Activated naive CD4-positive, alpha-beta T cell treated with anti-CD3 and anti-CD28 coated beads, Interleukin-2, amount 50 U/mL, for 16 hours (primary cell): ENCODE results near the gene FRS2.
"Not testable (repeated sequence)": the region's sequence is repeated elsewhere in the genome, so short reads cannot be mapped to it uniquely, and the experiment has no call there.

Source experiments
- DNase-seq: peaks from one replicate; pipeline ENCODE4 v3.0.0-alpha.2; 2020

Gene FRS2

GRCh38 chr12:69470189-69471075 lies at the start of gene FRS2:
Gene FRS2, plus strand, starts transcription at chr12:69470388. Its CDS starts 98,643 bp downstream, at chr12:69569031.
- DNase-seq, result peak; percentile 89

DNA sequence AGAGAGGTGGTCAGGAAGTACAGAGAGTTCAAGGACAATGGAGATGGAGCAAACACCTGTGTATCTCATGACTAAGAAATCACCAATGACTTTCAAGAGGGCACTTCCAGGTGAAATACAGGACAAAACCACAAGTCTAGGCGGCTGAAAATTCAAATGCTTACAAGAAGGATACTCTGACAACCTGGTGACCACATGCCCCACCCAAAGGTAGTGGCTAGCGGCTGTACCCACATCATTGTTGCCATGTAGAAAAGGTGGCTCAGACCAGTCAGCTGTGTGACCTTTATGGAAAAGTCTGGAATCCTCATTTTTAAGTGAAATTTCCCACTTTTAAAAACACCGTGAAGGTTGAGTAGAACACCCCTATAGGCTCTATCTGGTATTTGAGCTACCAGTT lies 48.6 kb upstream of the FRS2 start:
- no peak for DNase-seq

GRCh38 chr12:69423037-69423905 lies 46.9 kb upstream of the FRS2 start:
- no peak for DNase-seq

DNA sequence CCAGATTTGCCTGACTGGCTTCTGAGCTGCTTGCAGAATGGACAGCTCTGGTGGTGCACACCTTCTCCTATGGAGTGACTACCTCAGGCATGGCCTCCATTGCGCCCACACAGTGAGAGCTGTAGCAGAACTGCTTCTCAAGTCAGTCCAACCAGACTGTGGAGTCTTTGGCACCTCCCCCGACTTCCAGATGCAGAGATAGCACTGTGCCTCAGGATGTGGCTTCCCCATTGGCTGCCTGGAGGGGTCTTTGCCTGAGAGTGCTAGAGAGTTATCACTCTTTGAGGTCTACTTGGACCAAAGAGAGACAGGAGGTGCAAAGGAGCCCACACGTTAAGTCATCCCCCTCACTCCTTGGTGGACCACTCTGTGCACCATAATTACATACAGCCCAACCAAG lies 44.8 kb upstream of the FRS2 start:
- DNase-seq, result no peak

GRCh38 chr12:69428351-69429073 lies 41.7 kb upstream of the FRS2 start:
- DNase-seq, result no peak

GRCh38 chr12:69430942-69431590 lies 39.1 kb upstream of the FRS2 start:
- no peak for DNase-seq

DNA sequence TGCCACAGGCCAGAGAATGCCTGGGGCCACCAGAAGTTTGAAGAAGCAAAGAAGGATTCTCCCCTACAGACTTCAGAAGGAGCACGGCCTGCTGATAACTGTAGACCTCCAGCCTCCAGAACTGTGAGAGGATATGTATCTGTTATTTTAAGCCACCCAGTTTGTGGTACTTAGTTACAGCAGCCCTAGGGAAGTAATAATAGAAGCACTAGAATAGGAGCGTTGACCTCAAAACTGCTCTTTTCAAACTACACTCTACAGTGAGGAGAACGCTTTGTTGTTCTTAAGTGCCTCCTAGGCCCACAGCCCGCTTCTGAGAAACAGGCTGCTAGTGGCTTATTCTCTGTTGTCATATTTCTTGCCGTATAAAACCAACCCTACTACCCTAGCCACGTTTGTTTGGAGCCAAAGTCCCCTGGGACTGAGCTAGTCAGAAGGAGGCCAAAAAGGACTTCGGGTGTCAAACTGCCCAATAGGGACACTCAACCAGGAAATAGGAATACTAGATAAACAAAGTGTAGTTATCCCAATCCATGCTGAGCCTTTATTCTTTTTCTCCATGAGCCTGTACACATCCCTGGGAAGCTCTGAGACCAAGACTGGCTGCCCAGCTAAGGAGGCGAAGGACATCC lies 38.5 kb upstream of the FRS2 start:
- DNase-seq, result no peak

GRCh38 chr12:69433653-69434052 lies 36.5 kb upstream of the FRS2 start:
- no peak for DNase-seq

- DNase-seq, result no peak
Observed at GRCh38 chr12:69435644-69436043, 34.5 kb upstream of the FRS2 start.

DNA sequence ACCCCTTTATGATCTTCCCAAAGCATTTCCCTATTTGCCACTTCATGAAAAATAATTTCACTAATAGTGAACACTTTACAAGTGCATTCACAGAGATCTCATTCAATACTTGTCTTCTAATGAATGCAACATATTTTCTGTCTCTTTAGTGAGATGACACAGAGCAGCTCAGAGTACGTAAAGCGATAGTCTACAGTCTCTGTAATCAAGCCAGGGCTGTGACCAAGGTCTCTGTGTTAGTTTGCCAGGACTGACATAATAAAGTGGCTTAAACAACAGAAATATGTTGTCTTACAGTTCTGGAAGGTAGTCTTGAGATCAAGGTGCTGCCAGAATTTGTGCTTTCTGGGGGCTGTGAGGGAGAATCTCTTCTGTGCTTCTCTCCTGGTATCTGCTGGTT lies 33.1 kb upstream of the FRS2 start:
- no peak for DNase-seq

DNA sequence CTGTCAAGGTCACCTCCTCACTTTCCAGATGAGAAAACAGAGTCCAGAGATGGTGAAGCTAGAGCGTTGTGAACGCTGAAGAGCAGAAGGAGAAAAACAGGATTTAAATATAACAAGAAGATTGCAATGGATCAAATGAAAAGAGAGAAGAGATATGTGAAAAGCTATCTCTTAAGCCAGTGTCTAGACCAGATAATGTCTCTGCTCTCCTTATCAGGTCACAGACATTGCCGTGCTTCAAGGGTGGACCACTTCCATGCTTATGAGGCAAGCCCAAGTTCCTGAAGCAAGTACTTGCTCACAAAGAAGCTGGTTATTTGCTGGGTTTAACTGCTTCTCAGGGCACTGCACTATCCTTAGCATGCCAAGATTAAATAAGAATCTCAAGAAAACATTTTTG lies 31.6 kb upstream of the FRS2 start:
- no peak for DNase-seq

DNA sequence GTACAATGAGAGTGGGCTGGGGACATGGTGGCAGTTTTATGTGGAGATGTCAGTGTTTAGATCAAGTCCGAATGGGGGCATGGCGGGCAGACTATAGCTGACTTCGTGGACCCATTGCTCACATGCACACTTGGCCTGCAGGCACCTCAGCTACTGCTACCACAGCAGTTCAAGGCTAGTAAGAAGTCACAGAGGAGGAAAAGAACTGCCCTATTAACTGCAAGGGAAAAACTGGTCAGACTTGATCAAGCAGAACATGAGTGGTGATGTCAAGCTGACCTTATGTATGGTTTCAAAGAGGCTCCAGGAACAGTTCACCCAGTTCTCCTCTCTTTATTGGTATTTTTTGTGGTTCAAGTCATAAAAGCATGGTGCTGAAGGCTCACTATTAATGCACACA lies 30.2 kb upstream of the FRS2 start:
- DNase-seq, result no peak

GRCh38 chr12:69440886-69441285 lies 29.3 kb upstream of the FRS2 start:
- no peak for DNase-seq

- no peak for DNase-seq
Observed at GRCh38 chr12:69442894-69443293, 27.3 kb upstream of the FRS2 start.

- no peak for DNase-seq
Observed at GRCh38 chr12:69443916-69444315, 26.3 kb upstream of the FRS2 start.

DNA sequence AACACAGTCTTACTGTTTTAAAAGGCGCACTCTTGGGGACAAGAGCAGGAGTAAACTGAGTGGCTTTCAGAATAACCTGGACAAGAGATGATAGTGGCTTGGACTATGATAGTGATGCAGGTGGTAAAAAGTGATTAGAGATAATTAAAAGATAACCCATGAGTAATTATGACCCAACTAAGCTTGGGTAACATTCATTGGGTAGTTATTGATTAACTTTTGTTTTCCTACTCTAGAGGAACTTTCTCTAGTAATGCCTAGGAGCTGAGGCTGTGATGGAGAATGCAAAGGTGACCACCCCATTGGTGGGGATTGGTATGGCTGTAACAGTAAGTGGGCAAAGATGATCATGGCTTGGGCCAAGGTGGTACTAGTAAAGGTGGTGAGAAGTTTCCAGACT lies 22.3 kb upstream of the FRS2 start:
- DNase-seq, result no peak

GRCh38 chr12:69452598-69453132 lies 17.5 kb upstream of the FRS2 start:
- DNase-seq, result not testable (repeated sequence)

- DNase-seq, result no peak
Observed at GRCh38 chr12:69456239-69456638, 13.9 kb upstream of the FRS2 start.

DNA sequence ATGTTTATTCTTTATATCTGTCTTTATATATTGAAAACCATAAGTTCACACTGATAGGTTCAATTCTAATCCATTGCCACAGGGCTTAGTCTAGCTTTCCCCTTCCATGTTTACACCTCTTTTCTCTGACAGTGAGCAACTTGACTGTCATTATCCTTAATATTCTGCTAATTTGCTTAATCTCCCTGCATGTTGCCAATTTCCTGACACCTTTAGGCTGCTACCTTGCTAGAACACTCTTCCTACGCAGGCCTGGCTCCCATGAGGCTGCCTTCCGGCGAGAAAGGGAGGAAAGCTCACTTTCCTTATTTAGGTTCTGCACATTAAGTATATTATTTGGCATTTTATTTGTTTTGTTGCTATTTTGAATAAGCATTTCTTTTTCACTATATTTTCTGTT lies 12.8 kb upstream of the FRS2 start:
- DNase-seq, result no peak

- no peak for DNase-seq
Observed at GRCh38 chr12:69459477-69459876, 10.7 kb upstream of the FRS2 start.

GRCh38 chr12:69464428-69464827 lies 5.8 kb upstream of the FRS2 start:
- DNase-seq, result no peak

- DNase-seq, result no peak
Observed at GRCh38 chr12:69466867-69467266, 3.3 kb upstream of the FRS2 start.
